GM19238 (cell line): ENCODE results near the gene DNM3.

Experiments used
- DNase-seq: peaks from one replicate; pipeline ENCODE4 v3.0.0; 2011; ENCODE audit warnings: low spot score; ENCODE audit not compliant: insufficient read length

DNM3 gene

GRCh38 chr1:172221436-172221835 lies 380.1 kb downstream of the DNM3 start:
- DNase-seq = no peak

- no peak for DNase-seq
Measured at GRCh38 chr1:172224871-172225270, 383.6 kb downstream of the DNM3 start.

- DNase-seq = no peak
Measured at GRCh38 chr1:172229942-172230341, 388.6 kb downstream of the DNM3 start.

GRCh38 chr1:172230526-172230925 lies 389.2 kb downstream of the DNM3 start:
- DNase-seq = no peak

GRCh38 chr1:172236958-172237357 lies 395.7 kb downstream of the DNM3 start:
- no peak for DNase-seq

GRCh38 chr1:172238158-172238557 lies 396.9 kb downstream of the DNM3 start:
- DNase-seq = no peak

GRCh38 chr1:172238965-172239364 lies 397.7 kb downstream of the DNM3 start:
- DNase-seq = no peak

GRCh38 chr1:172239901-172240300 lies 398.6 kb downstream of the DNM3 start:
- no peak for DNase-seq

- DNase-seq = no peak
Measured at GRCh38 chr1:172241540-172241939, 400.2 kb downstream of the DNM3 start.

GRCh38 chr1:172244865-172245264 lies 403.6 kb downstream of the DNM3 start:
- no peak for DNase-seq

GRCh38 chr1:172245788-172246187 lies 404.5 kb downstream of the DNM3 start:
- no peak for DNase-seq

- no peak for DNase-seq
Measured at GRCh38 chr1:172246521-172247390, 405.5 kb downstream of the DNM3 start.

GRCh38 chr1:172251486-172251885 lies 410.2 kb downstream of the DNM3 start:
- no peak for DNase-seq

- no peak for DNase-seq
Measured at GRCh38 chr1:172252321-172252720, 411.0 kb downstream of the DNM3 start.

- no peak for DNase-seq
Measured at GRCh38 chr1:172252958-172253357, 411.7 kb downstream of the DNM3 start.

GRCh38 chr1:172254521-172255222 lies 413.4 kb downstream of the DNM3 start:
- DNase-seq = no peak

- DNase-seq = no peak
Measured at GRCh38 chr1:172255223-172255560, 413.9 kb downstream of the DNM3 start.

- DNase-seq = no peak
Measured at GRCh38 chr1:172265905-172266304, 424.6 kb downstream of the DNM3 start.

- no peak for DNase-seq
Measured at GRCh38 chr1:172266528-172267174, 425.4 kb downstream of the DNM3 start.

- DNase-seq = no peak
Measured at GRCh38 chr1:172268237-172268636, 426.9 kb downstream of the DNM3 start.

- no peak for DNase-seq
Measured at GRCh38 chr1:172269084-172269483, 427.8 kb downstream of the DNM3 start.

- no peak for DNase-seq
Measured at GRCh38 chr1:172269644-172270043, 428.3 kb downstream of the DNM3 start.
